IPS-20b (cell line): ENCODE data around the gene TRA2B.

Source experiments
- H3K27ac ChIP-seq: one replicate; pipeline ENCODE4 v1.5.1; 2013; ENCODE audit warnings: low read length
- H3K27me3 ChIP-seq: 2 replicates; pipeline ENCODE4 v1.6.1; 2013; ENCODE audit warnings: mild to moderate bottlenecking, low read length, inconsistent platforms; ENCODE audit not compliant: insufficient read depth
- H3K36me3 ChIP-seq: 2 replicates; pipeline ENCODE4 v1.6.1; 2013; ENCODE audit warnings: low read depth, mild to moderate bottlenecking, inconsistent platforms, low read length, moderate library complexity; ENCODE audit not compliant: insufficient read depth
- H3K4me1 ChIP-seq: 2 replicates; pipeline ENCODE4 v1.6.1; 2013; ENCODE audit warnings: mild to moderate bottlenecking, control low read depth, inconsistent platforms, low read length, moderate library complexity; ENCODE audit not compliant: insufficient read depth
- H3K4me3 ChIP-seq: 2 replicates; pipeline ENCODE4 v1.5.1; 2013; ENCODE audit warnings: mild to moderate bottlenecking, low read length, inconsistent platforms
- H3K9ac ChIP-seq: 2 replicates; pipeline ENCODE4 v1.6.1; 2013; ENCODE audit warnings: low read depth, mild to moderate bottlenecking, inconsistent platforms, low read length, moderate library complexity
- H3K9me3 ChIP-seq: 2 replicates; pipeline ENCODE4 v1.6.1; 2013; ENCODE audit warnings: mild to moderate bottlenecking, low read depth, low read length, inconsistent platforms; ENCODE audit not compliant: insufficient read depth

TRA2B gene

GRCh38 chr3:185937689-185938374, at the start of gene TRA2B:
Gene TRA2B, minus strand, starts transcription at chr3:185938014. Its CDS starts 154 bp downstream, at chr3:185937860.
- Histone ChIP-seq H3K4me1 (peaks cover 5% of the 10 kb centered on the region), H3K27me3 (no peaks in the 10 kb centered on the region), H3K27ac (peak within 1 kb of the TSS; percentile 92), H3K9ac (peak within 1 kb of the TSS; percentile 100), H3K36me3 (peaks cover 9% of the 10 kb centered on the region; the same call in 1 of the 2 replicates), H3K4me3 (peak within 1 kb of the TSS; percentile 88), H3K9me3 (no peaks in the 10 kb centered on the region)

DNA sequence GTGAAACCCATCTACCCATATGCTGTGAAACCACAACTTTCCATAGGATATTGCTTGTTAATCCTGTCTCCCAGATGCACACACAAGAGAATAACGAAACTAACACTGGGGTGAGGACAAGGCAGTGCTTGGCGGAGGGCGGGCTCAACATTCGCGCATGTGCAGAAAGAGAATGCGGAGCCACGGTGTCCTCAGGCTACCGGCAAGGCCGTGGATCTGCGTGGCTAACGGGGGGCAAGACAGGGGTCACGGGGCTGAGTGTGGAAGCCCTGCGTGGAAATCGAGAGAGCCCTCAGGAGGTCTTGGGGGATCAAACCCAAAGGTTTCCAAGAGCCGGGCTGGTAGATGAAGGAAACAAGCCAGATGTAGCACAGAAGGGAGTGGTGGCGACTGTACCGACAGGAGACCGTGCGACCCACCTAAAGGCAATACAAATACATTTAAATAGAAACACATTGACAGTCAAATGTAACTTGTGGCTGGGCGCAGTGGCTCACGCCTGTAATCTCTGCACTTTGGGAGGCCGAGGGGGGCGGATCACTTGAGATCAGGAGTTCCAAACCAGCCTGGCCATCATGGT, 48.5 kb upstream of the TRA2B start:
- no peaks in the 10 kb centered on the region for H3K4me1 ChIP-seq
- H3K36me3 ChIP-seq: no peaks in the 10 kb centered on the region
- no peak overlapping the region for H3K9ac ChIP-seq
- no peaks in the 10 kb centered on the region for H3K9me3 ChIP-seq
- no peak overlapping the region for H3K4me3 ChIP-seq
- H3K27me3 ChIP-seq: peaks cover 6% of the 10 kb centered on the region
- H3K27ac ChIP-seq: no peak overlapping the region

- H3K4me1 ChIP-seq: no peaks in the 10 kb centered on the region
- H3K9me3 ChIP-seq: no peaks in the 10 kb centered on the region
- no peak overlapping the region for H3K9ac ChIP-seq
- H3K27me3 ChIP-seq: peaks cover 6% of the 10 kb centered on the region; the same call in 1 of the 2 replicates
- H3K27ac ChIP-seq: no peak overlapping the region
- H3K4me3 ChIP-seq: no peak overlapping the region
- H3K36me3 ChIP-seq: no peaks in the 10 kb centered on the region
These were observed 46.4 kb upstream of the TRA2B start for GRCh38 chr3:185984203-185984602.

GRCh38 chr3:185983495-185984141, 45.8 kb upstream of the TRA2B start:
- H3K9ac ChIP-seq: no peak overlapping the region

GRCh38 chr3:185982632-185983031, 44.8 kb upstream of the TRA2B start:
- no peaks in the 10 kb centered on the region for H3K4me1 ChIP-seq
- no peaks in the 10 kb centered on the region for H3K36me3 ChIP-seq
- no peaks in the 10 kb centered on the region for H3K9me3 ChIP-seq
- H3K27me3 ChIP-seq: peaks cover 6% of the 10 kb centered on the region; the same call in 1 of the 2 replicates
- H3K27ac ChIP-seq: no peak overlapping the region
- no peak overlapping the region for H3K9ac ChIP-seq
- no peak overlapping the region for H3K4me3 ChIP-seq

More at GRCh38 chr3:185983495-185984141, 45.8 kb upstream of the TRA2B start:
- H3K27me3 ChIP-seq: peaks cover 6% of the 10 kb centered on the region; the same call in 1 of the 2 replicates
- no peaks in the 10 kb centered on the region for H3K36me3 ChIP-seq
- H3K4me1 ChIP-seq: no peaks in the 10 kb centered on the region
- H3K9me3 ChIP-seq: no peaks in the 10 kb centered on the region
- peak overlapping the region; percentile 36 for H3K4me3 ChIP-seq
- H3K27ac ChIP-seq: no peak overlapping the region

DNA sequence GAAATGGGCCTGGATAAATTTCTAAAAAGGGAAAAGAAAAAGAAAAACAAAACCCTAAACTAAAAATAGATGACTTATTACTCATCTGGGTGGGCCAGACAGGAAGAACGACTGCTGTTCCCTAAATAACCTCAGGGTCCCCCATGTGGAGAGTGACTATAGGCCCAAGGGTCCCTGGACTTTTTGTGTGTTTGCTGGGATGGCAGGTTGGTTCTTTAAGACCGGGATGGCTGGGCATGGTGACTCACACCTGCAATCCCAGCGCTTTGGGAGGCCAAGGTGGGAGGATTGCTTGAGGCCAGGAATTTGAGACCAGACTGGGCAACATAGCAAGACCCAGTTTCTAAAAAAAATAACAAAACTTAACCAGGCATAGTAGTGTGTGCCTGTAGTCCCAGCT, 43.8 kb upstream of the TRA2B start:
- Histone ChIP-seq H3K9ac (no peak overlapping the region), H3K4me1 (no peaks in the 10 kb centered on the region), H3K27ac (no peak overlapping the region), H3K4me3 (no peak overlapping the region), H3K9me3 (no peaks in the 10 kb centered on the region), H3K36me3 (no peaks in the 10 kb centered on the region), H3K27me3 (peaks cover 6% of the 10 kb centered on the region; the same call in 1 of the 2 replicates)

DNA sequence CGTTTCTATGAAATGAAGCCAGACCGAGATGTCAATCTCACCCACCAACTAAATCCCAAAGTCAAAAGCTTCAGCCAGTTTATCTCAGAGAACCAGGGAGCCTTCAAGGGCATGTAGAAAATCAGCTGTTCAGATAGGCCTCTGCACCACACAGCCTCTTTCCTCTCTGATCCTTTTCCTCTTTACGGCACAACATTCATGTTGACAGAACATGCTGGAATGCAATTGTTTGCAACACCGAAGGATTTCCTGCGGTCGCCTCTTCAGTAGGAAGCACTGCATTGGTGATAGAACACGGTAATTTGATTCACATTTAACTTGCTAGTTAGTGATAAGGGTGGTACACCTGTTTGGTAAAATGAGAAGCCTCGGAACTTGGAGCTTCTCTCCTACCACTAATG, 41.9 kb upstream of the TRA2B start:
- no peak overlapping the region for H3K9ac ChIP-seq
- peaks cover 6% of the 10 kb centered on the region for H3K27me3 ChIP-seq
- H3K4me1 ChIP-seq: no peaks in the 10 kb centered on the region
- no peaks in the 10 kb centered on the region for H3K9me3 ChIP-seq
- no peaks in the 10 kb centered on the region for H3K36me3 ChIP-seq
- H3K4me3 ChIP-seq: no peak overlapping the region
- no peak overlapping the region for H3K27ac ChIP-seq

GRCh38 chr3:185978516-185978915, 40.7 kb upstream of the TRA2B start:
- Histone ChIP-seq H3K27me3 (no peaks in the 10 kb centered on the region; the same call in 1 of the 2 replicates), H3K9me3 (no peaks in the 10 kb centered on the region), H3K9ac (no peak overlapping the region), H3K4me1 (no peaks in the 10 kb centered on the region), H3K27ac (no peak overlapping the region), H3K36me3 (no peaks in the 10 kb centered on the region), H3K4me3 (no peak overlapping the region)

GRCh38 chr3:185977679-185978040, 39.8 kb upstream of the TRA2B start:
- H3K4me1 ChIP-seq: no peaks in the 10 kb centered on the region

DNA sequence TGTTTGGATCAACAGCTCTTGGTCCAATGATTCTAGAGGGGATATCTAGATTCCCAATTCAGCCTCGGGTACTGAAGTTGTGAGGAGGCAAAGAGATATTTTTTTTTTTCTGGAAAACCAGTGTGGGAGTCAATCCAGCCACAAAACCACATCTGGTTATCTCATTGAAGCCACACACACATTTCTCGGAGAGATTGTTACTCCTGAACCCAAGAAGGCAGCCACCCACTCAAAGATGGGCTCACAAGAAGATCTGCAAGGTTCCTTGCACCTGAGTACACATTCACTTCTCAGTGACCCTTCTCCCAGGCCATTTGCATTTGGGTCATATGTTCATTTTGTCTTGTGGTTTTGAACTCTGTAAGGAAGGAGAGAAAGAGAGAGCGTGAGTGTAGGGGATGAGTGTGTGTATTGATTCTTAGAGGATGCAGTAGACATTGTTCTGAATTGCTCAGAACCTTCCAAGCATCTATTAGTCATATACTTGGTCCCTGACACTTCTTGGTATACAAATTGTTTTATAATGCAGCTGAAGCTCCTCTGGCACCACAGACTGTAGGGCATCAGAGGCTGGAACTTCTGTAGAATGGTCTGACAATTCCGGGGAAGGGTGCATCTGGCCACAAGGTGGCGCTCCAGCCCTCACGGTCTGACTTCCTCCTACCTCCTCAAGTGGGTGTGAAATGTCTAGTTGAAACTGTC, 39.3 kb upstream of the TRA2B start:
- Histone ChIP-seq H3K36me3 (no peaks in the 10 kb centered on the region), H3K4me3 (no peak overlapping the region), H3K4me1 (no peaks in the 10 kb centered on the region), H3K9ac (no peak overlapping the region), H3K27me3 (no peaks in the 10 kb centered on the region; the same call in 1 of the 2 replicates), H3K9me3 (no peaks in the 10 kb centered on the region), H3K27ac (no peak overlapping the region)

More at GRCh38 chr3:185977679-185978040, 39.8 kb upstream of the TRA2B start:
- no peaks in the 10 kb centered on the region for H3K9me3 ChIP-seq
- no peaks in the 10 kb centered on the region for H3K36me3 ChIP-seq
- H3K4me3 ChIP-seq: no peak overlapping the region
- H3K9ac ChIP-seq: no peak overlapping the region
- no peak overlapping the region for H3K27ac ChIP-seq
- no peaks in the 10 kb centered on the region; the same call in 1 of the 2 replicates for H3K27me3 ChIP-seq

DNA sequence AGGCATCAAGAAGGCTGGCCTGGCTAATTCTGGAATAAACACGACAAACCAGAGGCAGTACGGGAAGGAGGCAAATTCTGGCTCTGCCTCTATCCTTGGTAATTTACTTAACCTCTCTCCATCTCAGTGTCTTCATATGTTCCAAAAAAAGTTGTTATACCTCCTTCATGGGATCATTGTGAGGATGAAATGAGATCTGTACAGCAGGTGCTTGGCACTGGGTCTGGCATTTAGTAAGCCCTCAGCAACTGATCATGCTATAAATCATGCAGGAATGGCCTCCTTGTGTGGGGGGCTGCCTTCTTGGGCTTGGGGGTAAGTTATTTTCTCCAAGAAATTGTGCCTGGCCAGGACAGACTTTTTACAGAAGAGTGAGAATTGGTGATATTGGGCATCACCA, 38.3 kb upstream of the TRA2B start:
- H3K27me3 ChIP-seq: no peaks in the 10 kb centered on the region; the same call in 1 of the 2 replicates

More for the DNA sequence above, 38.3 kb upstream of the TRA2B start:
- H3K9ac ChIP-seq: no peak overlapping the region
- no peak overlapping the region for H3K27ac ChIP-seq
- H3K9me3 ChIP-seq: no peaks in the 10 kb centered on the region
- no peak overlapping the region for H3K4me3 ChIP-seq
- no peaks in the 10 kb centered on the region for H3K36me3 ChIP-seq
- H3K4me1 ChIP-seq: no peaks in the 10 kb centered on the region
